KMS-11 (cell line): ENCODE data around the gene KRT31.

Source experiments
- H2AFZ ChIP-seq: fragments of 200-600 bp; sonication (generic); 2 replicates; pipeline ENCODE4 v1.6.1; 2016; ENCODE audit warnings: antibody characterized with exemption, mixed run types, low read depth
- H3K27ac ChIP-seq: fragments of 200-600 bp; sonication (generic); 2 replicates; pipeline ENCODE4 v1.6.1; 2016; ENCODE audit warnings: mild to moderate bottlenecking, mixed run types
- H3K27me3 ChIP-seq: fragments of 200-600 bp; sonication (generic); 2 replicates; pipeline ENCODE4 v1.6.1; 2017; ENCODE audit warnings: mild to moderate bottlenecking, low read depth, mixed run types, moderate library complexity; ENCODE audit not compliant: insufficient read depth
- H3K36me3 ChIP-seq: fragments of 200-600 bp; sonication (generic); 2 replicates; pipeline ENCODE4 v1.6.1; 2017; ENCODE audit warnings: mild to moderate bottlenecking, mixed run types; ENCODE audit not compliant: insufficient read depth
- H3K4me1 ChIP-seq: fragments of 200-600 bp; sonication (generic); 2 replicates; pipeline ENCODE4 v1.6.1; 2016; ENCODE audit warnings: mild to moderate bottlenecking, low read depth, mixed run types; ENCODE audit not compliant: poor library complexity, severe bottlenecking
- H3K4me2 ChIP-seq: fragments of 200-600 bp; sonication (generic); 2 replicates; pipeline ENCODE4 v1.7.0; 2016; ENCODE audit warnings: mild to moderate bottlenecking, mixed run types
- H3K4me3 ChIP-seq: fragments of 200-600 bp; sonication (generic); IDR thresholded peaks from 2 replicates; pipeline ENCODE4 v1.6.1; 2017; ENCODE audit warnings: low read depth, low read length, mixed read lengths; ENCODE audit not compliant: insufficient read depth
- H3K79me2 ChIP-seq: fragments of 200-600 bp; sonication (generic); 2 replicates; pipeline ENCODE4 v1.6.1; 2016; ENCODE audit warnings: low read depth, mixed run types; ENCODE audit not compliant: insufficient read depth
- H3K9ac ChIP-seq: fragments of 200-600 bp; sonication (generic); 2 replicates; pipeline ENCODE4 v1.6.1; 2016; ENCODE audit warnings: mild to moderate bottlenecking, mixed run types
- H4K20me1 ChIP-seq: fragments of 200-600 bp; sonication (generic); 2 replicates; pipeline ENCODE4 v1.6.1; 2016; ENCODE audit warnings: mild to moderate bottlenecking, mixed run types; ENCODE audit not compliant: insufficient read depth
- CTCF ChIP-seq: fragments of 200-600 bp; sonication (generic); conservative IDR thresholded peaks from 2 replicates; pipeline ENCODE4 v1.6.1; 2017; ENCODE audit warnings: low read depth, mild to moderate bottlenecking, antibody characterized with exemption, low read length, moderate library complexity, mixed read lengths

The KRT31 gene

GRCh38 chr17:41377546-41377945, 19.9 kb downstream of the KRT31 start:
- no peaks in the 10 kb centered on the region for H3K36me3 ChIP-seq
- H3K79me2 ChIP-seq = no peaks in the 10 kb centered on the region
- no peak for TF ChIP-seq CTCF
- H3K27ac ChIP-seq = no peak overlapping the region
- H3K4me1 ChIP-seq = no peaks in the 10 kb centered on the region
- no peaks in the 10 kb centered on the region for H4K20me1 ChIP-seq
- H3K9ac ChIP-seq = no peak overlapping the region
- H3K4me2 ChIP-seq = no peak overlapping the region
- no peaks in the 10 kb centered on the region for H3K27me3 ChIP-seq
- H2AFZ ChIP-seq = no peak overlapping the region
- H3K4me3 ChIP-seq = no peak overlapping the region

DNA sequence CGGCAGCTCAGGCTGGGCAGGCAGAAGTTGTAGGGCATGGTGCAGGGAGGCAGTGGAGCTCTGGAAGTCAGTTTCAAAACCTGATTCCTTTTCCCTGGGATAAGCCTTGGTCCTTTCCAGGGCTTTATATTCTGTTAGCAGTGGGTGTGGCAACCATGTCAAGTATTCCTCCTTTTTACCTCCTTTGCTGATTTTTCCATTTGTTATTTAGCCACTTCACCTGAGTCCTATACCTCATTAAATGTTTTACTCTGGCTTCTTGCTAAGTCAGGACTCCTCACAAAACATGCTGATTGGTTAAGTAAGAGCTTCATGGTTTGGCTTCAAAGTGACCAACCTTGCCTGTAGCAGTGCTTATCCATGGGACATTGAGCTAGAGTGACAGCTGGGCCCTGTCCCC, 27.7 kb downstream of the KRT31 start, which contains the start of gene KRT33B:
Gene KRT33B, minus strand, starts transcription at position 101 of the 400 bp plus-strand sequence. Its CDS starts 63 bp downstream, at position 38.
- Histone ChIP-seq H2AFZ (no peak within 1 kb of the TSS), H3K4me2 (no peak within 1 kb of the TSS), H3K27ac (no peak within 1 kb of the TSS), H3K4me1 (no peaks in the 10 kb centered on the region), H3K27me3 (no peaks in the 10 kb centered on the region), H3K9ac (no peak within 1 kb of the TSS), H3K36me3 (no peaks in the 10 kb centered on the region), H3K4me3 (no peak within 1 kb of the TSS), H3K79me2 (no peaks in the 10 kb centered on the region), H4K20me1 (no peaks in the 10 kb centered on the region)
- no peak for TF ChIP-seq CTCF

DNA sequence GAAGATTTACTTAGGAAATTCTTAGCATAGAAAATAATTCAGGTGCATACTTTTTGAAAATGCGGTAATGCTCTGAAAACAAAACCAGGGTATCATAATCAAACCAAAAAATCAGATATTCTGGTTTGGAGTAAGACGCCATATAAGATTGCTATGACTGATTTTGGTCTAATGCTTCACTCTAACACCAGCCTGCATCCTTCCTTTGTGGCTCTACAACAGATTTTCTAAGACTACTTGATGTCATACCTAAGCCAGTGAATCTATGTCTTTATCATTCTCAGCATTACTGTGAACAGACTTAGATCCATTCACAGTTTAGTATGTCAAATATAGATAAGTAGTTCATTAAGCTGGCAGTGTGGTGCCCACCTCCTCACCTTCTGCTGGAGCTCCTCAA, 28.4 kb downstream of the KRT31 start:
- TF ChIP-seq CTCF = no peak

GRCh38 chr17:41367426-41368075, 29.9 kb downstream of the KRT31 start:
- Histone ChIP-seq H3K4me3 (no peak overlapping the region), H3K27me3 (no peaks in the 10 kb centered on the region), H3K27ac (no peak overlapping the region)

More for the DNA sequence above, 28.4 kb downstream of the KRT31 start:
- no peaks in the 10 kb centered on the region for H3K27me3 ChIP-seq
- no peak overlapping the region for H2AFZ ChIP-seq
- no peaks in the 10 kb centered on the region for H3K4me1 ChIP-seq
- H3K27ac ChIP-seq = no peak overlapping the region
- H4K20me1 ChIP-seq = no peaks in the 10 kb centered on the region
- no peak overlapping the region for H3K4me2 ChIP-seq
- H3K79me2 ChIP-seq = no peaks in the 10 kb centered on the region
- H3K4me3 ChIP-seq = no peak overlapping the region
- H3K36me3 ChIP-seq = no peaks in the 10 kb centered on the region
- H3K9ac ChIP-seq = no peak overlapping the region

More at GRCh38 chr17:41367426-41368075, 29.9 kb downstream of the KRT31 start:
- Histone ChIP-seq H4K20me1 (no peaks in the 10 kb centered on the region), H3K36me3 (no peaks in the 10 kb centered on the region), H3K4me2 (no peak overlapping the region), H3K79me2 (no peaks in the 10 kb centered on the region), H3K4me1 (no peaks in the 10 kb centered on the region), H2AFZ (no peak overlapping the region), H3K9ac (no peak overlapping the region)
- TF ChIP-seq CTCF = no peak
